Tibial artery (tissue), 4 donors: Measurements from ENCODE around the gene BDNF.

ENCODE experiments used
- DNase-seq, 2 donors: peaks; one replicate each; pipeline ENCODE4 v3.0.0-alpha.2; 2019
- H3K27ac ChIP-seq, 2 donors: fragments of 200-600 bp; sonication (generic) in 1 of 2; 1 replicate in 1 of 2; 2 replicates in 1 of 2; pipeline ENCODE4 v1.5.1; 2018 to 2019; ENCODE audit warnings: mild to moderate bottlenecking in 1 of 2
- H3K27me3 ChIP-seq, 2 donors: fragments of 200-600 bp; sonication (generic) in 1 of 2; one replicate each; pipeline versions ENCODE4 v1.5.1 to v1.6.0; 2016 to 2019
- H3K36me3 ChIP-seq, 3 donors: fragments of 200-600 bp; sonication (generic) in 2 of 3; one replicate each; pipeline ENCODE4 v1.5.1; 2016 to 2019; ENCODE audit warnings: mild to moderate bottlenecking in 2 of 3
- H3K4me1 ChIP-seq, 4 donors: fragments of 200-600 bp; sonication (generic) in 2 of 4; 1 replicate in 3 of 4; 2 replicates in 1 of 4; pipeline ENCODE4 v1.5.1; 2016 to 2019
- H3K4me3 ChIP-seq, 2 donors: fragments of 200-600 bp; sonication (generic) in 1 of 2; 1 replicate in 1 of 2; 2 replicates in 1 of 2; pipeline ENCODE4 v1.5.1; 2018 to 2019; ENCODE audit warnings: mild to moderate bottlenecking in 2 of 2
- H3K9me3 ChIP-seq, 3 donors: fragments of 200-600 bp; sonication (generic) in 1 of 3; one replicate each; pipeline ENCODE4 v1.5.1; 2016 to 2019
- intact Hi-C: fragments of 100-400 bp; cut with DNase I; formaldehyde crosslinking; loops from one replicate; pipeline ENCODE4 v1.15.0; 2023; ENCODE audit warnings: low total_unique reads
- TF ChIP-seq, protein P1 (sequence below), 2 experiments: fragments of 200-600 bp in 1 of 2; fragments of 450-650 bp in 1 of 2; IDR thresholded peaks; one replicate each; pipeline ENCODE4 v1.5.1; 2017 to 2019; ENCODE audit warnings: antibody characterized with exemption in 2 of 2, mild to moderate bottlenecking in 1 of 2, moderate library complexity in 1 of 2

Gene BDNF

GRCh38 chr11:27621405-27622161 lies 78.7 kb downstream of the BDNF start:
- Histone ChIP-seq H3K36me3 (no peaks in the 10 kb centered on the region), H3K27ac (no peak overlapping the region), H3K9me3 (no peaks in the 10 kb centered on the region), H3K27me3 (no peaks in the 10 kb centered on the region), H3K4me1 (no peaks in the 10 kb centered on the region), H3K4me3 (no peak overlapping the region)
- intact Hi-C loops = no loop called here
- no peak for DNase-seq
- TF ChIP-seq, protein P1, sequence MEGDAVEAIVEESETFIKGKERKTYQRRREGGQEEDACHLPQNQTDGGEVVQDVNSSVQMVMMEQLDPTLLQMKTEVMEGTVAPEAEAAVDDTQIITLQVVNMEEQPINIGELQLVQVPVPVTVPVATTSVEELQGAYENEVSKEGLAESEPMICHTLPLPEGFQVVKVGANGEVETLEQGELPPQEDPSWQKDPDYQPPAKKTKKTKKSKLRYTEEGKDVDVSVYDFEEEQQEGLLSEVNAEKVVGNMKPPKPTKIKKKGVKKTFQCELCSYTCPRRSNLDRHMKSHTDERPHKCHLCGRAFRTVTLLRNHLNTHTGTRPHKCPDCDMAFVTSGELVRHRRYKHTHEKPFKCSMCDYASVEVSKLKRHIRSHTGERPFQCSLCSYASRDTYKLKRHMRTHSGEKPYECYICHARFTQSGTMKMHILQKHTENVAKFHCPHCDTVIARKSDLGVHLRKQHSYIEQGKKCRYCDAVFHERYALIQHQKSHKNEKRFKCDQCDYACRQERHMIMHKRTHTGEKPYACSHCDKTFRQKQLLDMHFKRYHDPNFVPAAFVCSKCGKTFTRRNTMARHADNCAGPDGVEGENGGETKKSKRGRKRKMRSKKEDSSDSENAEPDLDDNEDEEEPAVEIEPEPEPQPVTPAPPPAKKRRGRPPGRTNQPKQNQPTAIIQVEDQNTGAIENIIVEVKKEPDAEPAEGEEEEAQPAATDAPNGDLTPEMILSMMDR (IDR thresholded peaks at IDR 0.05) = no peak

DNA sequence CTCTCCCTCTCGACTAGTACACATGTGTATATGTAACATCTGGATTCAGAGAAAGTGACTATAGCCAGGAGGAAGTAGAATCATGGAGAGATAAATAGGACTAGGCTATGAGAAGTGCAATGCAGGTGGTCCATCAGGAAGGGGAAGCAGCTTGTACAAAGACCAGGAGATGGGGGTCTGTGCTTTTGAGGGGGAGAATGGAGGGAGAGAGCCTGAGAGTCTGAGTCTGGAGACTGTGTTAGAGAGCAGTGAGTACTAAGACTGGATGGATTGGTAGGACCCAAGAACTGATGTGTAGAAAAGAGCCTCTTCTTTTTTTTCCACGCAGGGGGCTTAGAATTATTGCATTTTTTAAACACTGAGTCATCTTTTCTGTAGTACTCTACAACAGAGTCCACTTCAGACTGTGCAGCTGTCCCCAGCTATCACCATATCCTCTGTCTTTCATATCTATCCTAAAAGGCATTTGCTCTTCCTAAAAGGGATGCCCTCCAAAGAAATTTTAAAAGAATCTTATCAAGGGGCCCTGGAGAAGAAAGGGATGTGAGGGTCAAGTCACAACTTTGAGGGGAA lies 80.4 kb downstream of the BDNF start:
- Histone ChIP-seq H3K4me3 (no peak overlapping the region), H3K9me3 (no peaks in the 10 kb centered on the region), H3K27ac (no peak overlapping the region), H3K4me1 (no peaks in the 10 kb centered on the region), H3K36me3 (no peaks in the 10 kb centered on the region), H3K27me3 (no peaks in the 10 kb centered on the region)
- DNase-seq = no peak
- TF ChIP-seq, protein P1 (IDR thresholded peaks at IDR 0.05) = no peak
- intact Hi-C loops = no loop called here

GRCh38 chr11:27619039-27619574 lies 81.1 kb downstream of the BDNF start:
- Histone ChIP-seq H3K9me3 (no peaks in the 10 kb centered on the region), H3K4me1 (no peaks in the 10 kb centered on the region), H3K4me3 (no peak overlapping the region), H3K27ac (no peak overlapping the region), H3K27me3 (no peaks in the 10 kb centered on the region), H3K36me3 (no peaks in the 10 kb centered on the region)
- DNase-seq = no peak
- TF ChIP-seq, protein P1 (IDR thresholded peaks at IDR 0.05) = no peak
- intact Hi-C loops = no loop called here

DNA sequence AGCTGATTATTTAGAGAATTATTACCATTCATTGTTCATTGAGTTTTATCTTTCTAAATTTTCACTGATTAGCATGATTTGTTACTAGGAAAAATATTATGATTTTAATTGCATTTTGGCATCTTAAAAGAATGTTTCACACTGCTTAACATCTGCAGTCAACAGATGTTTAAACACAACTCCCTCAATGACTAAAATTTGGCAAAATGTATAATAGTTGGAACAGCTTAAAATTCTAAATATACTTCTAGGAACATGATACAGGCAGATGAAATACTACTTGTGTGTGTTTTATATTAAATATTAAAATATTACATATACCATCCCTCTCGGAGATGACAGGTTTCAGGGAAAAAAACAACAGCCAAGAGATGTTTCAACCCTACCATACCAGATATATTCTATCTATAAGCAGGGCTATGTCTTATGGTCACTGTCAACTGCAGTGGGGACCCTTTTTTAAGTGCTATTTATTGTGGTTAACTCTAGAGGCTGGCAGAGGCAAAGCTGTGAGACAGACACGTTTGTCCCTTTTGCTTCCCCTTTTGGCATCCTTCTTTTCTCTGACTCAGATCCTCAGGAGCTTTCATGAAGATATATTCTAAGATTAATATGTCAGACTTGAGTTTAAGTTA lies 81.9 kb downstream of the BDNF start:
- Histone ChIP-seq H3K27ac (no peak overlapping the region), H3K36me3 (no peaks in the 10 kb centered on the region), H3K27me3 (no peaks in the 10 kb centered on the region), H3K4me3 (no peak overlapping the region), H3K4me1 (no peaks in the 10 kb centered on the region), H3K9me3 (no peaks in the 10 kb centered on the region)
- intact Hi-C loops = no loop called here
- no peak for DNase-seq
- TF ChIP-seq, protein P1 (IDR thresholded peaks at IDR 0.05) = no peak

GRCh38 chr11:27616711-27617110 lies 83.5 kb downstream of the BDNF start:
- DNase-seq = no peak
- H3K27me3 ChIP-seq = no peaks in the 10 kb centered on the region
- H3K36me3 ChIP-seq = no peaks in the 10 kb centered on the region
- intact Hi-C loops = no loop called here
- no peak overlapping the region for H3K27ac ChIP-seq
- no peaks in the 10 kb centered on the region for H3K9me3 ChIP-seq
- TF ChIP-seq, protein P1 (IDR thresholded peaks at IDR 0.05) = no peak
- H3K4me1 ChIP-seq = no peaks in the 10 kb centered on the region
- H3K4me3 ChIP-seq = no peak overlapping the region
